A549 (cell line): ENCODE results near the gene PTPRA. TPM values are rescaled to one million over a fixed set of nuclear protein-coding genes. Genes with fewer than 3 reads are reported as not detected.

Experiments used
- ATAC-seq, 2 experiments: fragments of 200-7000 bp in 1 of 2; fragments of >200 bp in 1 of 2; cut with Nextera tagmentation in 1 of 2; cut with Tn5 transposase in 1 of 2; 3 replicates each; pipeline versions ENCODE4 v1.8.0 to v1.9.1; 2018 to 2020; ENCODE audit warnings: mild to moderate bottlenecking in 1 of 2, moderate library complexity in 1 of 2
- CTCF ChIA-PET: fragments of 300-600 bp; sonication (Branson Sonifier 250); formaldehyde crosslinking; extraction: SDS; loops from one replicate; lab custom pipeline; 2021; ENCODE audit warnings: antibody characterized with exemption, inconsistent platforms; lab: Yijun Ruan, JAX
- POLR2A ChIA-PET: fragments of 350-600 bp; formaldehyde crosslinking; extraction: SDS; loops from one replicate; lab custom pipeline; 2021; ENCODE audit warnings: antibody characterized with exemption, inconsistent platforms; lab: Yijun Ruan, JAX
- DNase-seq, 2 experiments: peaks; one replicate each; pipeline versions ENCODE4 v3.0.0 to v3.0.0-alpha.2; 2011 to 2016; ENCODE audit warnings: low read depth in 1 of 2, low spot score in 1 of 2
- FAIRE-seq: peaks from 2 replicates; lab custom pipeline; 2011; peaks lifted over from hg19 to GRCh38; lab: Jason Lieb, UNC
- H3K27ac ChIP-seq, 2 experiments: fragments of >200 bp; sonication (Bioruptor Twin); formaldehyde crosslinking; 3 replicates each; pipeline ENCODE4 v1.5.1; 2016 to 2017
- H3K4me1 ChIP-seq: fragments of >200 bp; sonication (Bioruptor Twin); formaldehyde crosslinking; 3 replicates; pipeline ENCODE4 v1.6.1; 2016
- H3K4me2 ChIP-seq: fragments of >200 bp; sonication (Bioruptor Twin); formaldehyde crosslinking; 3 replicates; pipeline ENCODE4 v1.6.1; 2016
- H3K4me3 ChIP-seq: fragments of >200 bp; sonication (Bioruptor Twin); formaldehyde crosslinking; 3 replicates; pipeline ENCODE4 v1.5.1; 2016
- H3K9me3 ChIP-seq: fragments of >200 bp; sonication (Bioruptor Twin); formaldehyde crosslinking; 3 replicates; pipeline ENCODE4 v1.6.1; 2016
- CEBPB ChIP-seq, 2 experiments: fragments of >200 bp in 1 of 2; sonication (Bioruptor Twin) in 1 of 2; formaldehyde crosslinking in 1 of 2; IDR thresholded peaks; 2 replicates each; pipeline ENCODE4 v1.6.1; 2012 to 2016
- EHMT2 ChIP-seq: fragments of 200-600 bp; sonication (generic); IDR thresholded peaks from 2 replicates; pipeline ENCODE4 v1.6.1; 2016; ENCODE audit warnings: antibody characterized with exemption, low read depth, mild to moderate bottlenecking, moderate library complexity
- EP300 ChIP-seq, 2 experiments: fragments of >200 bp; sonication (Bioruptor Twin); formaldehyde crosslinking; IDR thresholded peaks; 2 replicates in 1 of 2; 3 replicates in 1 of 2; pipeline ENCODE4 v1.6.1; 2016 to 2017
- GATA3 ChIP-seq: IDR thresholded peaks from 2 replicates; pipeline ENCODE4 v1.6.1; 2012; ENCODE audit warnings: borderline replicate concordance
- HDAC2 ChIP-seq: fragments of 200-600 bp; sonication (generic); IDR thresholded peaks from 2 replicates; pipeline ENCODE4 v1.6.1; 2016
- HEYL ChIP-seq: fragments of 250-450 bp; sonication (Bioruptor Pico); IDR thresholded peaks from 2 replicates; pipeline ENCODE4 v1.8.0; 2021; ENCODE audit warnings: mild to moderate bottlenecking, moderate library complexity
- HOXB13 ChIP-seq: fragments of 250-450 bp; sonication (Bioruptor Pico); IDR thresholded peaks from 2 replicates; pipeline ENCODE4 v1.5.0; 2020; ENCODE audit warnings: low read depth, mild to moderate bottlenecking, moderate library complexity
- HOXB5 ChIP-seq: fragments of 250-450 bp; sonication (Bioruptor Pico); IDR thresholded peaks from 2 replicates; pipeline ENCODE4 v1.5.0; 2020; ENCODE audit warnings: mild to moderate bottlenecking, moderate library complexity
- KDM1A ChIP-seq: fragments of 200-600 bp; sonication (generic); IDR thresholded peaks from 2 replicates; pipeline ENCODE4 v1.6.1; 2016; ENCODE audit warnings: low read depth, mild to moderate bottlenecking
- KDM5A ChIP-seq: fragments of 200-600 bp; sonication (generic); IDR thresholded peaks from 2 replicates; pipeline ENCODE4 v1.6.1; 2016; ENCODE audit warnings: antibody characterized with exemption, mild to moderate bottlenecking
- MYC ChIP-seq: IDR thresholded peaks from 2 replicates; pipeline ENCODE4 v1.6.1; 2012; ENCODE audit warnings: mild to moderate bottlenecking, inconsistent platforms, low read length, improper control_type of control experiment, borderline replicate concordance
- PHF8 ChIP-seq: fragments of 200-600 bp; sonication (generic); IDR thresholded peaks from 2 replicates; pipeline ENCODE4 v1.6.1; 2016; ENCODE audit warnings: low read depth, mild to moderate bottlenecking, antibody characterized with exemption, moderate library complexity, borderline replicate concordance
- POLR2A ChIP-seq: IDR thresholded peaks from 2 replicates; pipeline ENCODE4 v1.6.1; 2012; ENCODE audit warnings: mild to moderate bottlenecking, low read length
- POLR2AphosphoS2 ChIP-seq: conservative IDR thresholded peaks from 2 replicates; pipeline ENCODE4 v1.6.1; 2012; ENCODE audit warnings: low read length, improper control_type of control experiment, inconsistent platforms
- RCOR1 ChIP-seq: fragments of 150-350 bp; IDR thresholded peaks from 2 replicates; pipeline ENCODE4 v1.6.1; 2014; ENCODE audit warnings: antibody characterized with exemption, low read length, low read depth
- RNF2 ChIP-seq: fragments of 200-600 bp; sonication (generic); IDR thresholded peaks from 2 replicates; pipeline ENCODE4 v1.6.1; 2016; ENCODE audit warnings: low read depth, mild to moderate bottlenecking, antibody characterized with exemption, moderate library complexity, borderline replicate concordance
- SMC3 ChIP-seq: fragments of >200 bp; sonication (Bioruptor Twin); formaldehyde crosslinking; IDR thresholded peaks from 3 replicates; pipeline ENCODE4 v1.6.1; 2018; ENCODE audit warnings: inconsistent platforms
- SREBF2 ChIP-seq: fragments of 450-650 bp; IDR thresholded peaks from 2 replicates; pipeline ENCODE4 v1.6.1; 2014; ENCODE audit warnings: mild to moderate bottlenecking, moderate library complexity
- ZFP36 ChIP-seq: fragments of 450-650 bp; IDR thresholded peaks from 2 replicates; pipeline ENCODE4 v1.6.1; 2014; ENCODE audit warnings: borderline replicate concordance; ENCODE audit not compliant: partially characterized antibody
- ZSCAN20 ChIP-seq: fragments of 250-450 bp; sonication (Bioruptor Pico); IDR thresholded peaks from 2 replicates; pipeline ENCODE4 v1.8.0; 2022; ENCODE audit warnings: mild to moderate bottlenecking, moderate library complexity
- WGBS: methylation state at CpG from one replicate; pipeline ENCODE4 v1.1.6; 2017; ENCODE audit errors: missing lambda C conversion rate; 5-methylcytosine and 5-hydroxymethylcytosine counted together
- polyA plus RNA-seq, 4 experiments: library from polyadenylated mRNA; depleted of rRNA in 3 of 4; stranded (reverse); fragments of >200 nt; fragmentation: RNase III in 1 of 4; extraction: RNeasy Plus Mini Kit Qiagen cat#74134 plus additional on column Dnase treatment in 1 of 4; gene quantifications; 2 replicates in 3 of 4; 3 replicates in 1 of 4; pipeline ENCODE4 v1.2.3, GENCODE V29; 2011 to 2017
- TF ChIP-seq, protein P1 (sequence below): fragments of >200 bp; sonication (Bioruptor Twin); formaldehyde crosslinking; IDR thresholded peaks from 2 replicates; pipeline ENCODE4 v1.6.1; 2016
- TF ChIP-seq, protein P2 (sequence below): fragments of 450-650 bp; IDR thresholded peaks from 2 replicates; pipeline ENCODE4 v1.6.1; 2014; ENCODE audit warnings: antibody characterized with exemption
- TF ChIP-seq, protein P3 (sequence below): fragments of >200 bp; sonication (Bioruptor Twin); formaldehyde crosslinking; IDR thresholded peaks from 3 replicates; pipeline ENCODE4 v1.5.1; 2016
- TF ChIP-seq, protein P4 (sequence below): fragments of 250-450 bp; sonication (Bioruptor Pico); IDR thresholded peaks from 2 replicates; pipeline ENCODE4 v1.5.0; 2021; ENCODE audit warnings: mild to moderate bottlenecking, moderate library complexity, borderline replicate concordance
- TF ChIP-seq, protein P5 (sequence below): fragments of 250-450 bp; sonication (Bioruptor Pico); IDR thresholded peaks from 2 replicates; pipeline ENCODE4 v1.5.0; 2020; ENCODE audit warnings: low read depth, mild to moderate bottlenecking, moderate library complexity
- TF ChIP-seq, protein P6 (sequence below): fragments of 150-350 bp; IDR thresholded peaks from 2 replicates; pipeline ENCODE4 v1.6.1; 2014; ENCODE audit warnings: low read depth, mild to moderate bottlenecking, low read length

PTPRA gene
- polyA plus RNA-seq, 2 of the 4 experiments (the other 2 are of a cell fraction) = 29.2 to 83.2 TPM

DNA sequence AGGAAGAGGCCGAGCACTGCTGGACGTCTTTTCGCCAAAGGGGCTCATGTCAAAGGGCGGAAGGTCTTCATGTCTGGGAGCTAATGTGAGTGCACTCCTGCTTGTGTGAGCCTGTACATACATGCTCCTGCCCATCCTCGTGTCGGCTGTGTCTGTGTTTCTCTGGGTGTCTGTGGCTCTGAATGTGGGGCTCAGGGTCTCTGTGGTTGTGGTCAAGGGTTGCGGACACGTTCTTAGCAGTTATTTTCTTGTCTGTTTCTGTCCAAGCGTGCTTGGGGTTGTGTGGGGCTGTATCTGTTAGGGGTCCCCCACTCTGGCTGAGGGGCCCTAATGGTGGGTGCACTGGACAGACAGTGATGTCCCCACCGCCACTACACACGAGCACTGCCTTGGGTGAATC lies 208.4 kb downstream of the PTPRA start (continued):
- TF ChIP-seq SREBF2 (no peak), HOXB5 (CRISPR knock-in tag) (no peak), KDM5A (no peak), EP300 (IDR thresholded peaks at IDR 0.05) (no peak), RCOR1 (no peak), POLR2A (no peak)
- TF ChIP-seq, protein P1, sequence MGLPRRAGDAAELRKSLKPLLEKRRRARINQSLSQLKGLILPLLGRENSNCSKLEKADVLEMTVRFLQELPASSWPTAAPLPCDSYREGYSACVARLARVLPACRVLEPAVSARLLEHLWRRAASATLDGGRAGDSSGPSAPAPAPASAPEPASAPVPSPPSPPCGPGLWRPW = no peak
- TF ChIP-seq, protein P2, sequence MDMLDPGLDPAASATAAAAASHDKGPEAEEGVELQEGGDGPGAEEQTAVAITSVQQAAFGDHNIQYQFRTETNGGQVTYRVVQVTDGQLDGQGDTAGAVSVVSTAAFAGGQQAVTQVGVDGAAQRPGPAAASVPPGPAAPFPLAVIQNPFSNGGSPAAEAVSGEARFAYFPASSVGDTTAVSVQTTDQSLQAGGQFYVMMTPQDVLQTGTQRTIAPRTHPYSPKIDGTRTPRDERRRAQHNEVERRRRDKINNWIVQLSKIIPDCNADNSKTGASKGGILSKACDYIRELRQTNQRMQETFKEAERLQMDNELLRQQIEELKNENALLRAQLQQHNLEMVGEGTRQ = no peak

DNA sequence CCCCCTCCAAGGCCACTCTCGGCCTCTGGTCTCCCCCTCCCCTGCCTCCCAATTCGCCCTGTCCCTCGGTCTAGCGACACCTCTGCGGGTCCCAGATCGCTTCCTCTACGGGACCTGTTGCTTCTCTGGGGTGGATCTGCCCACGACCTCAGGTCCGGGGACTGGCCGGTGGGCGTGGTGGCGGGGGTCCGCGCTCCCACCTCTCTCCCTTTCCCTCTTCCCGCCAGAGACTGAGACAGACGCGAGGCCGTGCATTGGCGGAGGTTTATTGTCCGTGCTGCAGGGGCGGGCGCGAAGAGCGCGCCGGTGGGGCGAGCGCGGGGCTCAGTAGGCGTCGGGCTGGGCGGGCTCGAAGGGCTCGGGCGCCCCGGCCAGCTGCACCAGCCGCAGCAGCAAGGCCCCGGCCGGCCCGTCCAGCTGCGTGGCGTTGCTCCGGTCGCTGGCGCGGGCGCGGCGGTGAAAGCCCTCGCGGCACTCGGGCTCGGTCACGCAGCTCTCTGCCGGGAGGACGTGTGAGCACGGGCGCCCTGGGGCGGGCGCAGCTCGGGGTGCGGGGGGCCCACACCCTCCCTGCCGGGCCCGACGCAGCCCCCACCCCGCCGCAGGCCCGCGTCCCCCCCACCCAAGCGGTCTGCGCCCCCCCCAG lies 209.1 kb downstream of the PTPRA start:
- peak overlapping the region; percentile 67 for H3K4me2 ChIP-seq
- H3K9me3 ChIP-seq = no peaks in the 10 kb centered on the region
- peak overlapping the region; percentile 34 for H3K4me3 ChIP-seq
- H3K27ac ChIP-seq = peak overlapping the region in 1 of 2 experiments; percentile 67; a peak in 3 of 6 replicates
- WGBS = 70% methylated on average over 47 of the region's 71 CpGs
- TF ChIP-seq RNF2 = no peak
- no peak for TF ChIP-seq EHMT2
- TF ChIP-seq, protein P3, sequence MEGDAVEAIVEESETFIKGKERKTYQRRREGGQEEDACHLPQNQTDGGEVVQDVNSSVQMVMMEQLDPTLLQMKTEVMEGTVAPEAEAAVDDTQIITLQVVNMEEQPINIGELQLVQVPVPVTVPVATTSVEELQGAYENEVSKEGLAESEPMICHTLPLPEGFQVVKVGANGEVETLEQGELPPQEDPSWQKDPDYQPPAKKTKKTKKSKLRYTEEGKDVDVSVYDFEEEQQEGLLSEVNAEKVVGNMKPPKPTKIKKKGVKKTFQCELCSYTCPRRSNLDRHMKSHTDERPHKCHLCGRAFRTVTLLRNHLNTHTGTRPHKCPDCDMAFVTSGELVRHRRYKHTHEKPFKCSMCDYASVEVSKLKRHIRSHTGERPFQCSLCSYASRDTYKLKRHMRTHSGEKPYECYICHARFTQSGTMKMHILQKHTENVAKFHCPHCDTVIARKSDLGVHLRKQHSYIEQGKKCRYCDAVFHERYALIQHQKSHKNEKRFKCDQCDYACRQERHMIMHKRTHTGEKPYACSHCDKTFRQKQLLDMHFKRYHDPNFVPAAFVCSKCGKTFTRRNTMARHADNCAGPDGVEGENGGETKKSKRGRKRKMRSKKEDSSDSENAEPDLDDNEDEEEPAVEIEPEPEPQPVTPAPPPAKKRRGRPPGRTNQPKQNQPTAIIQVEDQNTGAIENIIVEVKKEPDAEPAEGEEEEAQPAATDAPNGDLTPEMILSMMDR = no peak
- no peak for TF ChIP-seq HOXB13 (CRISPR knock-in tag)
- no peak for TF ChIP-seq MYC
- no peak for TF ChIP-seq ZFP36
- TF ChIP-seq KDM5A = no peak
- TF ChIP-seq CEBPB (IDR thresholded peaks at IDR 0.05) = no peak
- TF ChIP-seq GATA3 = no peak
- TF ChIP-seq SREBF2 = no peak
- TF ChIP-seq, protein P4, sequence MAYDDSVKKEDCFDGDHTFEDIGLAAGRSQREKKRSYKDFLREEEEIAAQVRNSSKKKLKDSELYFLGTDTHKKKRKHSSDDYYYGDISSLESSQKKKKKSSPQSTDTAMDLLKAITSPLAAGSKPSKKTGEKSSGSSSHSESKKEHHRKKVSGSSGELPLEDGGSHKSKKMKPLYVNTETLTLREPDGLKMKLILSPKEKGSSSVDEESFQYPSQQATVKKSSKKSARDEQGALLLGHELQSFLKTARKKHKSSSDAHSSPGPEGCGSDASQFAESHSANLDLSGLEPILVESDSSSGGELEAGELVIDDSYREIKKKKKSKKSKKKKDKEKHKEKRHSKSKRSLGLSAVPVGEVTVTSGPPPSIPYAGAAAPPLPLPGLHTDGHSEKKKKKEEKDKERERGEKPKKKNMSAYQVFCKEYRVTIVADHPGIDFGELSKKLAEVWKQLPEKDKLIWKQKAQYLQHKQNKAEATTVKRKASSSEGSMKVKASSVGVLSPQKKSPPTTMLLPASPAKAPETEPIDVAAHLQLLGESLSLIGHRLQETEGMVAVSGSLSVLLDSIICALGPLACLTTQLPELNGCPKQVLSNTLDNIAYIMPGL (CRISPR knock-in tag) = no peak
- TF ChIP-seq HEYL (CRISPR knock-in tag) = no peak
- TF ChIP-seq PHF8 = no peak
- TF ChIP-seq ZSCAN20 (CRISPR knock-in tag) = no peak
- TF ChIP-seq, protein P5, sequence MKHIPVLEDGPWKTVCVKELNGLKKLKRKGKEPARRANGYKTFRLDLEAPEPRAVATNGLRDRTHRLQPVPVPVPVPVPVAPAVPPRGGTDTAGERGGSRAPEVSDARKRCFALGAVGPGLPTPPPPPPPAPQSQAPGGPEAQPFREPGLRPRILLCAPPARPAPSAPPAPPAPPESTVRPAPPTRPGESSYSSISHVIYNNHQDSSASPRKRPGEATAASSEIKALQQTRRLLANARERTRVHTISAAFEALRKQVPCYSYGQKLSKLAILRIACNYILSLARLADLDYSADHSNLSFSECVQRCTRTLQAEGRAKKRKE (CRISPR knock-in tag) = no peak
- no peak for TF ChIP-seq KDM1A
- TF ChIP-seq HDAC2 = no peak
- TF ChIP-seq, protein P6, sequence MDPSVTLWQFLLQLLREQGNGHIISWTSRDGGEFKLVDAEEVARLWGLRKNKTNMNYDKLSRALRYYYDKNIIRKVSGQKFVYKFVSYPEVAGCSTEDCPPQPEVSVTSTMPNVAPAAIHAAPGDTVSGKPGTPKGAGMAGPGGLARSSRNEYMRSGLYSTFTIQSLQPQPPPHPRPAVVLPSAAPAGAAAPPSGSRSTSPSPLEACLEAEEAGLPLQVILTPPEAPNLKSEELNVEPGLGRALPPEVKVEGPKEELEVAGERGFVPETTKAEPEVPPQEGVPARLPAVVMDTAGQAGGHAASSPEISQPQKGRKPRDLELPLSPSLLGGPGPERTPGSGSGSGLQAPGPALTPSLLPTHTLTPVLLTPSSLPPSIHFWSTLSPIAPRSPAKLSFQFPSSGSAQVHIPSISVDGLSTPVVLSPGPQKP = no peak
- no peak for TF ChIP-seq SMC3
- no peak for TF ChIP-seq POLR2AphosphoS2
- TF ChIP-seq, all 56 proteins: peak for 0
- DNase-seq (no peak), FAIRE-seq (no peak), ATAC-seq (no peak)
- H3K4me1 ChIP-seq = peaks cover 19% of the 10 kb centered on the region
- POLR2A ChIA-PET = no interaction called here
- CTCF ChIA-PET = interaction anchor here (2.3 kb wide), 1 partner anchor 29 kb away, joined by 10 read pairs; no protein-coding TSS in a partner anchor
